K562 (cell line): ENCODE data around the gene FYB1. TPM values are rescaled to one million over a fixed set of nuclear protein-coding genes. Genes with fewer than 3 reads are reported as not detected.
A peak's percentile ranks its signal among the peaks of the same experiment; 100 is the strongest.

ENCODE experiments used
- COPS2 ChIP-seq: fragments of 450-650 bp; conservative IDR thresholded peaks from 2 replicates; pipeline ENCODE4 v1.6.1; 2016; ENCODE audit warnings: mild to moderate bottlenecking, moderate library complexity
- EP400 ChIP-seq: fragments of 450-650 bp; IDR thresholded peaks from 2 replicates; pipeline ENCODE4 v1.6.1; 2017; ENCODE audit warnings: antibody characterized with exemption, mild to moderate bottlenecking, moderate library complexity
- FOXJ3 ChIP-seq: sonication (generic); formaldehyde crosslinking; IDR thresholded peaks from 2 replicates; pipeline ENCODE4 v1.4.0; 2020; ENCODE audit warnings: mild to moderate bottlenecking, missing genetic modification reagents
- NFYB ChIP-seq: IDR thresholded peaks from 2 replicates; pipeline ENCODE4 v1.6.1; 2011; ENCODE audit warnings: mild to moderate bottlenecking, moderate library complexity; ENCODE audit not compliant: insufficient read length; ENCODE audit errors: extremely low read depth
- TCF7 ChIP-seq: sonication (generic); IDR thresholded peaks from 2 replicates; pipeline ENCODE4 v1.6.1; 2016; ENCODE audit warnings: antibody characterized with exemption, borderline replicate concordance
- ZNF766 ChIP-seq: fragments of 200-800 bp; sonication (Bioruptor generic); conservative IDR thresholded peaks from 2 replicates; pipeline ENCODE4 v1.6.1; 2016; ENCODE audit warnings: missing genetic modification characterization, missing compliant biosample characterization
- ZNF77 ChIP-seq: fragments of 250-450 bp; sonication (Bioruptor Pico); IDR thresholded peaks from 2 replicates; pipeline ENCODE4 v1.5.0; 2020
- polyA plus RNA-seq, 8 experiments: library from polyadenylated mRNA; depleted of rRNA in 4 of 8; stranded (reverse) in 5 of 8; unstranded in 3 of 8; fragments of >200 nt; fragmentation: Nextera tagmentation in 2 of 8; fragmentation: Illumina TruSeq in 1 of 8; extraction: Ambion mirVana in 2 of 8; extraction: Trizol in 1 of 8; gene quantifications; 2 replicates each; pipeline versions ENCODE4 v1.2.1 to v1.2.3, GENCODE V29; 2011 to 2014; ENCODE audit warnings: inconsistent platforms in 1 of 8, missing spikeins in 1 of 8
- total RNA-seq, 7 experiments: library from RNA; depleted of rRNA in 6 of 7; stranded (reverse); fragments of >200 nt in 6 of 7; fragmentation: Illumina TruSeq in 2 of 7; extraction: Trizol in 2 of 7; gene quantifications; 2 replicates each; pipeline versions ENCODE4 v1.2.1 to v1.2.3, GENCODE V29; 2011 to 2021; ENCODE audit warnings: low replicate concordance in 1 of 7
- TF ChIP-seq, protein P1 (sequence below), 2 experiments: fragments of 450-650 bp; IDR thresholded peaks; 2 replicates each; pipeline ENCODE4 v1.6.1; 2016; ENCODE audit warnings: mild to moderate bottlenecking in 2 of 2, borderline replicate concordance in 1 of 2, low read depth in 1 of 2, moderate library complexity in 1 of 2
- TF ChIP-seq, protein P2 (sequence below), 2 experiments: IDR thresholded peaks in 1 of 2; conservative IDR thresholded peaks in 1 of 2; 2 replicates each; pipeline ENCODE4 v1.6.1; 2016; ENCODE audit warnings: low read depth in 2 of 2, mild to moderate bottlenecking in 1 of 2, missing compliant biosample characterization in 1 of 2, missing genetic modification characterization in 1 of 2, moderate library complexity in 1 of 2

FYB1 gene
- total and polyA plus RNA-seq, 9 of the 15 experiments (the other 6 are each of a cell fraction or from before 2014, with no cell fraction given) = 4.7 to 31.5 (median 9.7) TPM

DNA sequence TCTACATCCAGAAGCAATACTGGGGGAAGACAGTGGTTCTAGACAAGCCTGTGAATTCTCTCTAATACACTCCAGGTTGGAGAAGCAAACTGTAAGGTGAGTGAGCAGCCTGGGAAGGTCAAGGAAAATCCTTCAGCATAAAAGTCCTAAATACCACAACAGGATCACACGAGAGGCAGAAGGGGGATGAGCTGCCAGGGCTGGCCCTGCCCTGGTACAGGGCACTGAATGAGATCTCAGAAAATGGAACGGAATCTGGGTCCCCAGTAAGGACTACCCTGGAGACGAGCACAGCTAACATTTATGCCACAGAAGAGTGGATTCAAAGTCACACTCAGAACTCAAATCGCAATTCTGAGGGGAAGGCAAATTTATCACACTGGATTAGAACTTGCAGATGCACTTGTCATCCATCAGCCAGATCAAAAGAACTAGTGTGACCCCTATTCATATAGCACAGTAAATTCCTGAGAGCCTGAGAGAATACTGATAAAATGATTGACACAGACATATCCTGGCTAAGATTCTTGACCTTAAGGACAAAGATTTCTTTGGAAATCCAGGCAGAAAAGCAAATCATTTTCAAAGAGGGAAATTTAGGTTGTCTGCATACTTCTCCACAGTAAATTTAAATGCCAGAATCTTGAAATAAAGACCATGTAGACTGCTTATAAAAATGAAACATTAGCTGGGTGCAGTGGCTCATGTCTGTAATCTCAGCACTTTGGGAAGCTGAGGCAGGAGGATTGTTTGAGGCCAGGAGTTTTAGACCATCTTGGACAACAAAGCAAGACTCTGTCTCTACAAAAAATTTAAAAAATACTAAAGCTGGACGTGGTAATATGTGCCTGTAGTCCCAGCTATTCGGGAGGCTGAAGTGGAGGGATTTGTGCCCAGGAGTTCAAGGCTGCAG, 25.6 kb downstream of the FYB1 start (continued):
- TF ChIP-seq, protein P1, sequence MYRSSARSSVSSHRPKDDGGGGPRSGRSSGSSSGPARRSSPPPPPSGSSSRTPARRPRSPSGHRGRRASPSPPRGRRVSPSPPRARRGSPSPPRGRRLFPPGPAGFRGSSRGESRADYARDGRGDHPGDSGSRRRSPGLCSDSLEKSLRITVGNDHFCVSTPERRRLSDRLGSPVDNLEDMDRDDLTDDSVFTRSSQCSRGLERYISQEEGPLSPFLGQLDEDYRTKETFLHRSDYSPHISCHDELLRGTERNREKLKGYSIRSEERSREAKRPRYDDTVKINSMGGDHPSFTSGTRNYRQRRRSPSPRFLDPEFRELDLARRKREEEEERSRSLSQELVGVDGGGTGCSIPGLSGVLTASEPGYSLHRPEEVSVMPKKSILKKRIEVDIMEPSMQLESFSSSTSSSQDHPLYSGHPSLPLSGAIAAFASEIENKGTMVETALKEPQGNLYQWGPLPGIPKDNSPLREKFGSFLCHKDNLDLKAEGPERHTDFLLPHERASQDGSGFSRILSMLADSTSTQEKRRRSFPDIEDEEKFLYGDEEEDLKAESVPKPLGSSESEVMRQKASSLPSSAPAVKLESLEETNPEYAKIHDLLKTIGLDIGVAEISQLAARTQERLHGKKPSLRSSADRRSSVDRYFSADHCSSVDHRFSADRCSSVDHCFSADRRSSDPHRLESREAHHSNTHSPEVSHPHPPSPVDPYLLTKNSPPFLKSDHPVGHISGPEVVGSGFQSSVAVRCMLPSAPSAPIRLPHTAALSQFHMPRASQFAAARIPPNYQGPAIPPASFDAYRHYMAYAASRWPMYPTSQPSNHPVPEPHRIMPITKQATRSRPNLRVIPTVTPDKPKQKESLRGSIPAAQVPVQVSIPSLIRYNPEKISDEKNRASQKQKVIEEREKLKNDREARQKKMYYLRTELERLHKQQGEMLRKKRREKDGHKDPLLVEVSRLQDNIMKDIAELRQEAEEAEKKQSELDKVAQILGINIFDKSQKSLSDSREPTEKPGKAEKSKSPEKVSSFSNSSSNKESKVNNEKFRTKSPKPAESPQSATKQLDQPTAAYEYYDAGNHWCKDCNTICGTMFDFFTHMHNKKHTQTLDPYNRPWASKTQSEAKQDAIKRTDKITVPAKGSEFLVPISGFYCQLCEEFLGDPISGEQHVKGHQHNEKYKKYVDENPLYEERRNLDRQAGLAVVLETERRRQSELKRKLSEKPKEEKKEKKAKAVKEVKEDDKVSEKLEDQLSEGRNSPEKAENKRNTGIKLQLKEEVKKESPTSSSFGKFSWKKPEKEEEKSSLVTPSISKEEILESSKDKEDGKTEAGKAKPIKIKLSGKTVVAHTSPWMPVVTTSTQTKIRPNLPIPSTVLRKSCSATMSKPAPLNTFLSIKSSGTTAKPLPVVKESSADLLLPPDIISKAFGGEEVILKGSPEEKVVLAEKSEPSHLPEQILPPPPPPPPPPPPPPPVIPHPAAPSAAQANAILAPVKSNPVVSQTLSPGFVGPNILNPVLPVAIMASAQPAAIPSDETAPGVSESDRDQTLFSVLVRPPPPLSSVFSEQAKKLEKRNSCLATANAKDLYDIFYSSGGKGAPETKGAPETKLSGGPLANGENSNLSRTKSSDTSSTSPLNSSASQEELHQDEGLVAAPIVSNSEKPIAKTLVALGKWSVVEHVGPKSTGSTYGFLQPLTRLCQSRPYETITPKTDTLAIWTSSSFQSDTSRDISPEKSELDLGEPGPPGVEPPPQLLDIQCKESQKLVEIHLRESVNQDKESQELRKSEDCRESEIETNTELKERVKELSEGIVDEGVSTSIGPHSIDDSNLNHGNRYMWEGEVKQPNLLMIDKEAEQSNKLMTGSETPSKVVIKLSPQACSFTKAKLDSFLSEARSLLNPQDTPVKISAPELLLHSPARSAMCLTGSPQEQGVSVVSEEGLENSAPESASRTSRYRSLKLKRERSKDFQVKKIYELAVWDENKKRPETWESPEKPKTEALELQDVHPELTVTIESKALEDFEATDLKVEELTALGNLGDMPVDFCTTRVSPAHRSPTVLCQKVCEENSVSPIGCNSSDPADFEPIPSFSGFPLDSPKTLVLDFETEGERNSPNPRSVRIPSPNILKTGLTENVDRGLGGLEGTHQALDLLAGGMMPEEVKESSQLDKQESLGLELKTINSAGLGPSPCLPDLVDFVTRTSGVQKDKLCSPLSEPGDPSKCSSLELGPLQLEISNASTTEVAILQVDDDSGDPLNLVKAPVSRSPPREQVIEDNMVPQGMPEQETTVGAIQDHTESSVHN (IDR thresholded peaks at IDR 0.05; ENCODE audit: borderline replicate concordance in 1 of 2, low read depth in 1 of 2) = no peak
- TF ChIP-seq ZNF766 (no peak), TCF7 (peak; percentile 81; the same call in 1 of the 2 replicates), ZNF77 (CRISPR knock-in tag) (no peak), NFYB (no peak), EP400 (no peak), COPS2 (no peak), FOXJ3 (CRISPR knock-in tag) (no peak)
- TF ChIP-seq, protein P2, sequence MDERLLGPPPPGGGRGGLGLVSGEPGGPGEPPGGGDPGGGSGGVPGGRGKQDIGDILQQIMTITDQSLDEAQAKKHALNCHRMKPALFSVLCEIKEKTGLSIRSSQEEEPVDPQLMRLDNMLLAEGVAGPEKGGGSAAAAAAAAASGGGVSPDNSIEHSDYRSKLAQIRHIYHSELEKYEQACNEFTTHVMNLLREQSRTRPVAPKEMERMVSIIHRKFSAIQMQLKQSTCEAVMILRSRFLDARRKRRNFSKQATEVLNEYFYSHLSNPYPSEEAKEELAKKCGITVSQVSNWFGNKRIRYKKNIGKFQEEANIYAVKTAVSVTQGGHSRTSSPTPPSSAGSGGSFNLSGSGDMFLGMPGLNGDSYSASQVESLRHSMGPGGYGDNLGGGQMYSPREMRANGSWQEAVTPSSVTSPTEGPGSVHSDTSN (CRISPR knock-in tag; IDR thresholded peaks at IDR 0.05; ENCODE audit: low read depth) = no peak
- TF ChIP-seq, protein P2 (tag; conservative IDR thresholded peaks at IDR 0.05; ENCODE audit: low read depth) = peak; percentile 60; the same call in 1 of the 2 replicates
